Tibial nerve (tissue), 3 donors: ENCODE results near the gene ANKRD53.

ENCODE experiments used
- CTCF ChIP-seq, 5 experiments: fragments of 200-600 bp in 3 of 5; fragments of 450-650 bp in 2 of 5; sonication (generic) in 3 of 5; IDR thresholded peaks; one replicate each; pipeline ENCODE4 v1.5.1; 2016 to 2019; ENCODE audit warnings: antibody characterized with exemption in 5 of 5, mild to moderate bottlenecking in 3 of 5, moderate library complexity in 2 of 5
- POLR2A ChIP-seq, 2 donors: fragments of 450-650 bp; IDR thresholded peaks; one replicate each; pipeline ENCODE4 v1.6.1; 2017; ENCODE audit warnings: antibody characterized with exemption in 2 of 2, mild to moderate bottlenecking in 2 of 2, moderate library complexity in 2 of 2

- no peak for TF ChIP-seq CTCF (IDR thresholded peaks at IDR 0.05)
- no peak for TF ChIP-seq POLR2A (IDR thresholded peaks at IDR 0.05)
Measured at GRCh38 chr2:71004857-71005256, 26.4 kb downstream of the ANKRD53 start.
